HG02870 (cell line): ENCODE results near the gene ZDHHC5.
"Not testable (repeated sequence)": the region's sequence is repeated elsewhere in the genome, so short reads cannot be mapped to it uniquely, and the experiment has no call there.

Experiments
- ATAC-seq: cut with Tn5 transposase; IDR thresholded peaks from one replicate; pipeline ENCODE4 v1.9.1; 2021; ENCODE audit warnings: mild to moderate bottlenecking, moderate library complexity; ENCODE audit not compliant: unreplicated experiment

ZDHHC5 gene

DNA sequence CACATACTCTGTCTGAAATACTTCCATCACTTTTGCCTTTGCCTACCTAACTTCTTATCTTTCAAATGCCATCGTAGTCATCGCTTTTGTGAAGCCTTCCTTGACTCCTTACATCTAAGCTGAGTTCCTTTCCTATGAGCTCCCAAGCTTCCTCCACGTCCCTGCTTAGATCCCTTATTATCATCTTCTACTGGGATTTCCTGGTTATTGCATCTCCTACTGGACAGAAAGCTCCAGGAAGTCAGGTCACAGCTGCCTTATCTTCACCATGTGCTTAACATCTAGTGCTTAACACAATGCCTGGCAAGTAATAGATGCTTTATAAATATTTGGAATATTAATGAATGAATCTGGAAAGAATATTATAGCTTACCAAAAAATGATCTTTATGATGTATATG is 24.1 kb upstream of the ZDHHC5 start:
- ATAC-seq: no peak

DNA sequence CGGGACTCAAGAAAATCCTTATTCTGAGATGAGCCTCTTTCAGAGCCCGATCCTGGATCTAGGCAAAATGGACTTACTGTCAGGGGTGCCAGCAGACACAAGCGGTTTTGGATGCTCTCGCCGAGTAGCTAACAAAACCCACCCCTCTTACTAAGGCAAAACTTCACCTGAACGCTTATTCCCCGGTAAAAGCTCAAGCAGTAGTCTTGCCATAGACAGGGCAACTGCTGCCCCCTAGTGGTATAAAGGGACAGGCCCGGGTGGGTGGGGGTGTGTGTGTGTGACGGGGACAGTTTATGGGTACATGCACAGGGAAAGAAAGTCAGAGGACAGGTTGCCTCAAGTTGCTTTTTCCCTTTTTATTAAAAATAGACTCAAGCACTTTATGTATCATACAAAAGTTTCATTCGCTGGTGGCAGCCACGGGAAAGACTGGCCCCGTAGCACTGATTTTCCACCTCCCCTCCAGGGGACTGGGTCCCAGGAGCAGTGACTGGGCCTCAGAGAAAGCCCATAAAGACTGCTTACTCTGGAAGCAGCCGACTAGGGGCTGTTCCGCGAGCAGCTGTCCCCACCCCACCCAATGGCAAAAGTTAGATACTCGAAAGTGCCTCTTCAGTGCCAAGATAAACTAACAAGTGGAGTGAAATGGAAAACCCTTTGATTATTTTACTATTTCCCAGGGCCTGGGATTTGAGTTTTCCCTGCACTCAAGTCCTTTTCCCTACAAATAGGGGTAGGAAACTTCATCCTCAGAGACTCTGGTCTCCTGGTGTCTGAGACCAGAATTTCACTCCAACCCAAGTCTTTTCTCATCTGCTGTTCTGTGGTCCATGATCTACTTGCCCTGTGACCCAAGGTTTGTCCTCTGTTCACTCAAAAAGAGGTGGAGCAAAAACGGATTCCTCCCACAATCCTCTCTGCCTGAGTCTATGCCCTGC is 22.9 kb upstream of the ZDHHC5 start:
- peak; percentile 40 for ATAC-seq

DNA sequence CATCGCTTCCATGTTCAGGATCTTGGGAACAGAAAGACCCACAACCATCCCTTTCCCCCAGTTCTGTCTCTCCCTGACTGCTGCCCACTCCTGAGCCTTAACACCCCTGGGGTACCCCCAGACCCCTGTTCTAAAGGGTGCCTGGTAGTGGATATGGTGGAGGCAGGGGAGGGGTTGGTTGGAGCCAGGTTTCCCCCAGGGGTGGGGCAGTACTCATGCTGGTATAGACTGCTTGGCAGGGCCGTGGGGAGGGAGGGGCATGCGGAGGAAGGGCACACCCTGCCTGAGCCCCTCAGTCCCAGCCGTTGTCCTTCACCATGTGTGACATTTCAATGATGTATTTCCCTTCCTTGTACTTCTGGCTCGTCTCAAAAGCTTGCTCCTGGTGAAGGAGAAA is 22.2 kb upstream of the ZDHHC5 start:
- ATAC-seq: no peak

DNA sequence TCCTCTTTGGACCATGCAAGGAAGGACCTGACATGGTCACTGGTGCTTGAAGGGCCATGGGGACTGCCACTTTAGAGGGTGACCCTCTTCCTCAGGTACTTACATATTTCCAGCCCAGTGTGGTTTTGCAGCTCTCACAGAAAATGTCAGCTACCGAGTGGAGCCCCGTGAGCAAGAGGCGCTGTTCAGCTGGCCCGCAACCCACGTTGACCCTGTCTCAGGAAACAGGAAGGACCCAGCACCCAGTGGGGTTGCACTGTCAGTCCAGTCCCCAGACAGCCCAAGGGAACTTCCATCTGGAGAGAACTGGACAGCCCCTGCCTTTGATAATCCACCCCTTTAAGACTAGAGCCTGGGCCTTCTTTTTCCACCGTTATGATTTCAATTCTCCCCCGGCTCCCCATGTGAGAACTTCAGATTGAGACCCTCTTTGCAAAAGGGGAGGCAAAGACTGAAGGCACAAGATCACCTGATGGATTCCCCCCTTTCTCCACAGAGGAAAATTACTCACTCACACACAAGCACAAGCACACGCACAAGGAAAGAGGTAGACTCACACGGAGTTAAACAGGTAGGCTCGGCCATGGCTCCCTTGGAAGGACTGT is 21.6 kb upstream of the ZDHHC5 start:
- ATAC-seq: no peak

DNA sequence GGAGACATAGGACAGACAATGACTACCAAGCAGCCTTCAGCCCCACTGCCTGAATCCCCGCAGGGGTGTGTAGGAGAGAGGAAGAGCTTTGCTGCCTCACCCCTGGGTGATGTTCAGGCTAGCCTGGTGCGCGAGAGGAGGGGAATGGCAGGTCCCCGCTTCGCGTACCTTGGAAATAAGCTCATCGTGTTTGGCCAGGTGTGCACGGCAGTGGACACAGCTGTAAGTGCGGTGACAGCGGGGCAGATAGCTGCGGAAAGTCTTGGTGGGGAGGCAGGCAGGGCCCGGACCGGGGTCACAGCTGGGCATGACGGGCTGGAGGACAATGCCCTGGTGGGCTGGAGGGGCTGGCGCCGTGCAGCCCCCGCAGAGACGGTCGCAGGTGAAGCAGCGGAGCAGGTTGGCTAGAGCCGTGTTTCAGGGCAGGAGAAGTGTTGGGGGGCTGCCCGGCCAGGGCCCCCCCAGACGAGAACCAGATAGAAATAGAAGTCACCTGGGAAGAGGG is 21.1 kb upstream of the ZDHHC5 start:
- no peak for ATAC-seq

DNA sequence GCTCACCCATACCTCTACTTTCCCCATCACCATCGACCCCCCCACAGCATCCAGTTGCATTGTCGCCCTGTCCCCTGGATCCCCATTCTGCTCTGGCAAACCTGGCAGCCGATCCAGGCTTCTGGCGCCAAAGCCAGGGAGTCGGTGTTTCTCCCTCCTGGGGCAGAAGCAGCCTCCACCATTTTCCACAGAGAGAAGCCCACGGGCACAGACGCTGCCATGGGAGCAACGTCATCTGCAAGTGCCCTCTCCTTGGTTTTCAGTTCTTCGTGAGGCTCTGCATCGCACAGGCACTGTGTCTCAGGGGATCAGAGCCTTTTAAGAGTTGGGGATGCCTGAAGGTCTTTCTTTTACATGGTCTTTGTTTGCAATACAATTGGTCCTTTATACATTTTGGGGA is 20.5 kb upstream of the ZDHHC5 start:
- no peak for ATAC-seq

DNA sequence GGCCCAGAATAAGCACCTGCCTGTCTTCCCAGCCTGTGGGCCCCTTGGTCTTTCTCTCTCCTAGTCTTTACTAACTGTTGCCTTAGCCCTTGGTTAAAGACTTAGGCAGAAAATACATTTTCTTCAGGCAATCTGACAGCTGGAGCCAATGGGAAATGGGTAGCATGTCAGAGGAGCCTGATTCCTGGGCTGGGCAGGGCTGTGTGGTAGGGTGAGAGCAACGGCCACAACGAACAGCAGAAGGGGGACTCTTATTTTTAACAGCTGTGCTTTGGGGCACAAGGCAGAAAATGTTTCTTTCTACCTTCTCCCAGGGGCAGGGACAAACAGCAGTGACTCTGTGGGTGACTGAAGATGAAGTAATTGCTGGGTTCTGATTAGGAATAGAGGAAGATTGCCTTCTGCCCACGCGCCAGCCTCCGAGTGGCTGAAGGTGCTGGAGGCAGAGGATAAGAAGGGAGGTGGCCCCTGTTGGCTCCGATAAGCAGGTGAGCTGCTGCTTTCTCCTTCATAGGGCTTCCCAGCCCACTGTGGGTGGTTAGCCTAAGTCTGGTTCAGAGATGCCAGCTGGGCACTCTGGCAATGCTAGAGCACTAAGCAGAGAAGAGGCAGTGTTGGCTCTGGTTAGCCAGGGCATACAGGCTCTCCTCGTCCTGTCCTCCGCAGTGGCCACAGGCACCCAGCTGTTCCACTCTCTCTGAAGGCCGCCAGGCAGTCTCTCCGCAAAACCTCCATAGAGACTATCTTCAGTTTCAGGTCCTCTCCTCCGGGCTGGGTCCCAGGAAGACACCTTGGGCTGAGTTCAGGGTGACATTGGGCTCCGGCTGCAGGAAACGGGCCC is 19.7 kb upstream of the ZDHHC5 start:
- no peak for ATAC-seq

DNA sequence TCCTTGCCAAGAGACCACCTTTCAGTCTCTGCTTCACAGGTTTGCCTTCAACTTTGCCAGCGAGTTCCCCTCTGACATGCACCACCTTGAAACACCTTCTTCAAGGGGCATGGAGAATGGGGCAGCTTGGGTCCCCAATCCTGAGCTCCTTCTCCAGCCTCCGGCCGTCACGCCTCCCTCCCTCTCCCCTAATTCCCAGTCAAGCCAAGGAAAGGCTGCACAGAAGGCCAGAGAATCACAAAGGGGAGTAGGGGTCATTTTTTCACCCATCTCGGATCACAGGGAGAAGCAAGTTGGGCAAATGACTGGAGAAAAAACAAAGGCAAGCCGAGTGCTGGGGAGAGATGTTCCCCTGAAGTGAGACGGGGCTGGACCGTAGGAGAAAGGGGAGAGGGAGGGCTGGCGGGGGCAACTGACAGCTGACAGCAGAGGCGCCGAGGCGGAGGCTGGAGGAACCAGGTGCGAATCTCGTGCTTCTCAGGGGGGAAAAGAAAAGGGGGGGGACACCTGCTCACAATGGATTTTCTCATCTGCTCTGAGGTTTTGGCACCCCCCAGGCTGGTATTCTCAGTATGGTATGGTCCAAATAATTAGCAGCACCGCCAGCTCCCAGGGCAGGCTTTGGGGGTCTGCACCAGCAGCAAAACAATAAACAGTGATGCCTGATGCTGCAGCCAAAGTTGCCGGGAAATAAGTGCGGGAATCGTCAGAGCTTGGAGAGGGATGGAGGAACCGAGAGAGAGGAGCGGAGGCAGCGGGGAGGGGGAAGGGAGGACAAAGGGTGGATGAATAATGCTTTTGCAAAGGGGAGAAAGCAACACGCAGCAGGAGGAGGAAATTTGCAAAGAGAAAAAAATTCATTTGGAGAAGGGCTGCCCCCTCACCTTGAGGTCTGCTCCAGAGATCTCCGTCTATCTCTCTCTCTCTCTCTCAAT is 18.8 kb upstream of the ZDHHC5 start:
- no peak for ATAC-seq

DNA sequence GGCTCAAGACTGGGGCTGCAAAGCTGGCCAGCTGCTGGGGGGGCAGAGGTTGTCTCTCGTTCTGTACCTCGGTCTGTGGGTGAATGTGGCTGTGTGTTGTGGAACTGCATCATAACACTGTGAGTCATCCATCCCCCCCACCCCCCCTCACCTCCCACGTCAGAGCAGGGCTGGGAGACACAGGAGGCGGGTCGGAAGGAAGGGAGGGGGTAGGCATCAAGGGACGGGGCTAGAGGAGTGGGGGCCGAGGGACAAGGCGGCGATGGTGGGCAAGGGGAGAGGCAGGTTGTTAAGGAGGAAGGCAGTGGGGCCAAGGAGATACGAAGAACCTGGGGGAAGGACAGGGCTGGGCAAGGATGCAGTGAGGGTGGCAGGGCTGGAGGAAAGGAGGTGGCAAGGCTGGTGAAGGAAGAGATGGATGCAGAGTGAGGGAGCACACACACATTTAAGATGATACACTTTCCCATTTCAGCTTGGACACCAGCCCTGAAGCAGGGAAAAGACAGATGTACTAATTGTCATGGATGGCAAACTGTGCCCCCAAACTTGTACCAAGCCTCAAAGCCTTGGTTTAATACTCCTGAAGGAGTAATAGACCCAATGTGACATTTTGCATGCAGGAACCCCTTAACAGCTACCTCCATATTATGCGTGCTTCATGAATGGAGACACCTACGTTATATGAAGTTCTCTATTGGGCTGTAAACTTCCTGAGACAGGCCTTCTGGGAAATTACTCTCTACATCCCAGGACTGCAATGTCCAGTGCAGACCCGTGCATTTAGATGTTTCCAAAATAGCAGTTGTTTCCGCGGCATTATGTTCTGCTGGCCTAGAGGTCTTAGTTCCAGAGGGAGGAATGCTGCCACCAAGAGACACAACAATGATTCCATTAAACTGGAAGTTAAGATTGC is 17.8 kb upstream of the ZDHHC5 start, which contains the start of gene YPEL4:
Gene YPEL4 (minus strand): TSS at position 87 of the 913 bp plus-strand sequence. CDS start 2,805 bp downstream, outside the sequence.
- no peak for ATAC-seq

DNA sequence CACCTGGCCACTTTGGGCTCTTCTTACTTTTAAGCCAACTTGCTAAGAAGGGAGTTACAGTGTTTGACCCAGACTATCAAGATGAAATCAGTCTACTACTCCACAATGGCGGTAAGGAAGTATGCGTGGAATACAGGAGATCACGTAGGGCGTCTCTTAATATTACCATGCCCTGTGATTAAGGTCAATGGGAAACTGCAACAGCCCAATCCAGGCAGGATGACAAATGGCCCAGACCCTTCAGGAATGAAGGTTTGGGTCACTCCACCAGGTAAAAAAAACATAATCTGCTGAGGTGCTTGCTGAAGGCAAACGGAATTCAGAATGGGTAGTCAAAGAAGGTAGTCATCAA is 17.2 kb upstream of the ZDHHC5 start:
- ATAC-seq: no peak

DNA sequence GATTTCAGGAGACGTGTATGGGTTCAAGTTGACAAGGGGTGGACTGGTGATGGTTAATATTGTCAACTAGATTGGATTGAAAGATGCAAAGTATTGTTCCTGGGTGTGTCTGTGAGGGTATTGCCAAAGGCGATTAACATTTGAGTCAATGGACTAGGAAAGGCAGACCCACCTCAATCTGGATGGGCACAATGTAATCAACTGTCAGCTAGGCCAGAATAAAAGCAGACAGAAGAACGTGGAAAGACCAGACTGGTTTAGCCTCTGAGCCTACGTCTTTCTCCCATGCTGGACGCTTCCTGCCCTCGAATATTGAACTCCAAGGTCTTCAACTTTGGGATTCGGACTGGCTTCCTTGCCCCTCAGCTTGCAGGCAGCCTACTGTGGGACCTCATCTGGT is 16.5 kb upstream of the ZDHHC5 start:
- no peak for ATAC-seq

DNA sequence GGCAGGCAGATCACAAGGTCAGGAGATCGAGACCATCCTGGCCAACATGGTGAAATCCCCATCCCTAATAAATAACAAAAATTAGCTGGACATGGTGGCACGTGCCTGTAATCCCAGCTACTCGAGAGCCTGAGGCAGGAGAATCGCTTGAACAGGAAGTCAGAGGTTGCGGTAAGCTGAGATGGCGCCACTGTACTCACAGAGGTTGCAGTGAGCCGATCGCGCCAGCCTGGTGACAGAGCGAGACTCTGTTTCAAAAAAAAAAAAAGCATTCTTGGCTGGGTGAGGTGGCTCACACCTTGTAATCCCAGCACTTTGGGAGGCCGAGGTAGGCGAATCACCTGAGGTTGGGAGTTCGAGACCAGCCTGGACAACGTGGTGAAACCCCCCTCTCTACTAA is 15.7 kb upstream of the ZDHHC5 start:
- not testable (repeated sequence) for ATAC-seq

DNA sequence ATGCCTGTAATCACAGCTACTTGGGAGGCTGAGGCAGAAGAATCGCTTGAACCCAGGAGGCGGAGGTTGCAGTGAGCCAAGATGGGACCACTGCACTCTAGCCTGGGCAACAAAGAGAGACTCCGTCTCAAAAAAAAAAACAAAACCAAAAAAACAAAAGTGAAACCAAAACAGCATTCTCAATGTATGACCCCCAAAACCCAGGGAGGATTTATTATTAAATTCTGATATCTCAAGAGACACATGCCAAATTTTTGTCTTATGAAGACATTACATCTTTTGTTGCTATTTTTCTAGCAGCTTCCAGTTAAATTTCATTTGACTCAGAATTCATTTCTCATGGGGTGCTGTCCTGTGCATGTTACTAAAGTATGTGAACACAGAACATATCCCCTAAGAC is 15.3 kb upstream of the ZDHHC5 start:
- ATAC-seq: no peak

DNA sequence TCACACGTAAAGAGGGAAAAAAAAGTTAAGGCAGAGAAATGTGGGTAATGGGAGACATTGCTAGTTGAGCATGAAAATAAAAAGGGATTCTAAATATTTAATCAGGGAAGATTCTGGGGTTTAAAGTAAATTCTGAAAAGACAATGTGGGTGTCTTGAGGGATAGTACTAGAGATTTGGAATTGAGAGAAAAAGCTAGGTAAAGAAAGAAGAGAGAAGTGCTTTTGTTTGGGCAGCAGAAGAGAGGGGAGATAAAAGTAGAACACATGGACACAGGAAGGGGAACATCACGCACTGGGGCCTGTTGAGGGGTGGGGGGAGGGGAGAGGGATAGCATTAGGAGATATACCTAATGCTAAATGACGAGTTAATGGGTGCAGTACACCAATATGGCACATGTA is 14.8 kb upstream of the ZDHHC5 start:
- ATAC-seq: no peak

DNA sequence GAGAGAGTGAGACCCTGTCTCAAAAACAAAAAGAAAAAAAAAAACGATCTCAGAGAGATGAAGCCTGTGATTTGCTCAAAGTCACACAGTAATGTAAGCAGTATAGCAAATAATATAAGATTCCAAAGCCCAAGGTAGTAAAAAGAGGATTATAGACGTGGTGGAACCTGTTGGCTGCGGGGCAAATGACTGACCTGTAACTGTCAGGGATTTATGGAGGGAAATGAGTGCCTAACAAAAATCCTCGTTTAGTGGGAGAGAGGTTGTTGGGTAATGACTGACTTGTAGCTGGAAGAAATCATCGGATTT is 11.1 kb upstream of the ZDHHC5 start:
- ATAC-seq: no peak

DNA sequence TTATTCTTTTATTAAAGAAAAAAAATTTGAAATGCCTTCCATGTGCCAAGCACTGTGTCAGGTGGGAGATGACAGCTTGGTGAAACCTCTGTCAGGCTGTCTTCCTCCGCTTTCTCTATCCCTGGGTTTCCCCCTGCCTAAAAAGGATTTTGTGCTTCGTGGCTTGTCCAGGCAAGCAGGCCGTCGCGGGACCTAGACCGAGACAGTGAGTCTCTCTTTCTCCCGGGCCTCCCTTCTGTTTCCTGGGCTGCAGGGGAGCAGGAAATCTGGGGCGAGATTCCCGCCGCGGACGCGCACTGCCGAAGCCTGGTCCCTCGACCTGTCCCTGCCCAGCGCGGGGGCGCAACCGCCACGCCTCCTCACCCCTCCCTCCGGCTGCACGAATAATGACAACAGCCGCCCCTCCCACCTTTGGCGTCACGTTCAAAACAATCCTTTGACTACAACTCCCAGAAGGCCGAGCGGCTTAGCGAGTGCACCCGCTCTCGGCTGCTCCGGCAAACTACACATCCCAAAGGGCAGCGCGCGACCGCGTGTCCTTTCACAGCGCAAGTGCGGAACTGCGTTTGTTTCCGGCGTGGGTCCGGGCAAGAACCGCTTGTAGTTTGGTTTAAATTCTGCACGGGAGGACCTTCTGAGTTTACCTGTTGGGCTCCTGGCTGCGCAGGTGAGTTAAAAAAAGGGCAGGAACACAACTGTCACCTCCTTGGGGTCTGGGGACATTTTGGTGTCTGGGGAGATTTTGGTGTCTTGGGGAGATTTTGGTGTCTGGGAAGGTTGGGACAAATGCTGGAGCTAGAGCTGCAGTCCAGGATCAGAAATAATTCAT is 10.5 kb upstream of the ZDHHC5 start, which contains the start of gene CLP1:
Gene CLP1 (plus strand): TSS at position 569 of the 829 bp plus-strand sequence. CDS start 1,715 bp downstream, outside the sequence.
- peak; percentile 99 for ATAC-seq

DNA sequence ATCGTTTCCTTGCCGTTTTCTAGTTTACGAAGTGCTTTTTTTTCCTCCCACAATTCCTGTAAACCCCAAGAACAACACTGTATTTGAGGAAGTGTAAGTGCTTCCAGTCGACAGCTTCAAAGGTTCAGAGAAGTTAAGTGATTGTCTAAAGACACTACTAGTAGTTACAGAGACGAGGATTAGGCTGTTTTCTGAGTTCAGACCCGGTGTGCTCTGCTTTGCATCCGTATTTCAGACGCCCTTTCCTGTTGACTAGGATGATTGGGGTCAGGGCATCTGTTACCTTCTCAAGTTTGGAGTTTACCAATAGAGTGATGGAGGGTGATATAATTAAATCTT is 9.9 kb upstream of the ZDHHC5 start:
- ATAC-seq: no peak

DNA sequence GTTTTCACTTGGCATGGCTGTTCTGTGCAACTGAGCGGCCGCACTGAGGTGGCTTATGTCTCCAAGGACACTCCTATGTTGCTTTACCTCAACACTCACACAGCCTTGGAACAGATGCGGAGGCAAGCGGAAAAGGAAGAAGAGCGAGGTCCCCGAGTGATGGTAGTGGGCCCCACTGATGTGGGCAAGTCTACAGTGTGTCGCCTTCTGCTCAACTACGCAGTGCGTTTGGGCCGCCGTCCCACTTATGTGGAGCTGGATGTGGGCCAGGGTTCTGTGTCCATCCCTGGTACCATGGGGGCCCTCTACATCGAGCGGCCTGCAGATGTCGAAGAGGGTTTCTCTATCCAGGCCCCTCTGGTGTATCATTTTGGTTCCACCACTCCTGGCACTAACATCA is 8.2 kb upstream of the ZDHHC5 start:
- ATAC-seq: no peak
